Fibroblast of mammary gland (primary cell): Measurements from ENCODE around the gene HBS1L.

Source experiments
- DNase-seq: peaks from one replicate; pipeline ENCODE4 v3.0.0-alpha.2; 2010; ENCODE audit warnings: low read depth
- H3K4me3 ChIP-seq: 2 replicates; pipeline ENCODE4 v1.5.1; 2011; ENCODE audit warnings: low read depth, mild to moderate bottlenecking, low read length, moderate library complexity; ENCODE audit not compliant: control insufficient read depth
- CTCF ChIP-seq: conservative IDR thresholded peaks from 2 replicates; pipeline ENCODE4 v1.5.1; 2011; ENCODE audit warnings: low read depth, low read length, inconsistent platforms; ENCODE audit not compliant: control insufficient read depth, insufficient read depth

Gene HBS1L

GRCh38 chr6:134934793-134935485 is 119.7 kb downstream of the HBS1L start:
- H3K4me3 ChIP-seq: no peak overlapping the region
- DNase-seq: peak; percentile 23
- TF ChIP-seq CTCF: no peak

DNA sequence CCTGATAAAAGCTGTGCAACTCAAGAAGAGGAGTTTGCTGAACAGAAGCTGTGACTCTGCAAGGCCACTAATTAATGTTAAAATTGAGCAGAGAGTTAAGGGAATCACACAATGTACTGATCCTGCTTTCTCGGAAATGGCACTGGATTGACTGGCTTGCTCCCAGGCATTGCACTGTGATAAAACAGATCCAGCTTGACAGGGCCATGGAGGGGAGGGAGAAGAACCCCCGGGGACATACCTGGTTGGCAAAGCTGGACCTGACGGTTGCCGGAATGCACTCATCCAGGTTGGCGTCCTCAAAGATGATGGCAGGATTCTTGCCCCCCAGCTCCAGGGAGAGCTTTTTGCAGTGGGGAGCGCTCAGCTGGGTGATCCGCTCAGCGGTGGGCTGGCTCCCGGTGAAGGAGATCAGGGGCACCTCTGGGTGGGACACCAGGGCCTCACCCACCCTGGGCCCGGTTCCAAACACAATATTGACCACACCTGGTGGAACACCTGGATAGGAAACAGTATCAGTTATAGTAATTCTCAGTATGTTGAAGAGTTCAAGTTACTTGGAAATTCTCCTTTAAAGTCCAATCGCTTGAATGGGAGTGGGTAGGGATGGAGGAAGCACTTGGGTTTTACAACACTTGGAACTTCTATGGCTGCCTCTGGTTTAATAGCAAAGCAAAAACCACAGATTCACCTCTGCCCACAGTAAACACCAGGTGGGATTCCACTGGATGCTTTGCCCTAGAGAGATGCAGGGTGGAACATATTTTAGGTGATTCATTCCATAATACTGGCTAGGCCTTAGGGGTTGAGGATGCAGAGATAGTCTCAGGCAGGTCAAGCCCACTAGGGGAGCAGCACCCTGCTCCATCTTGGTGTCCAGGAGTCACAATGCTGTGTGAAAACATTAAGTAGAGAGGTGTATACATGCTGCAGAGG is 121.8 kb downstream of the HBS1L start:
- no peak for DNase-seq
- no peak overlapping the region for H3K4me3 ChIP-seq
- TF ChIP-seq CTCF: no peak

DNA sequence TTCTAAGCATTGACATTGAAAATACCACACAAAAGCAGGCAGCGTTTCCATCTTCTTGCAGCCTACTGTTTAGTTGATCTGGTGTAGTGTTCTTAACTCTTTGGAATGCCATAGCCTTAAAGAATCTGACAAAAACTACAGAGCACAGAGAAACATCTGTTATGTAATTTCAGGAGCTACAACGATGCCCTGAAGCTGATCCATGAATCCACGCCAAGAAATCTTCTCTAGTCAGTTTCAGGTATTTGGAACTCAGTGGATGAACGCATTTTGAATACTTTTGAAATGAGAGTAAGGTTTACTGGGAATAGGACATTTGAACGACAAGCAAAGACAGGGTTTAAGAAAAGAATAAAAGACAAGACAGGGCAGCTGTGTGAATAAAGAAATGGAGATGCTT is 122.5 kb downstream of the HBS1L start:
- no peak overlapping the region for H3K4me3 ChIP-seq
- DNase-seq: no peak
- no peak for TF ChIP-seq CTCF

GRCh38 chr6:134930463-134930862 is 124.2 kb downstream of the HBS1L start:
- no peak for TF ChIP-seq CTCF
- no peak for DNase-seq
- no peak overlapping the region for H3K4me3 ChIP-seq

GRCh38 chr6:134928151-134928900 is 126.3 kb downstream of the HBS1L start:
- H3K4me3 ChIP-seq: no peak overlapping the region

More at GRCh38 chr6:134928151-134928900, 126.3 kb downstream of the HBS1L start:
- DNase-seq: no peak
- no peak for TF ChIP-seq CTCF
